Hepatocyte (in vitro differentiated cells): ENCODE results near the gene LDLR. TPM values are rescaled to one million over a fixed set of nuclear protein-coding genes. Genes with fewer than 3 reads are reported as not detected.

Experiments used
- DNase-seq: peaks from one replicate; pipeline ENCODE4 v3.0.0-alpha.2; 2016; ENCODE audit warnings: low spot score
- H2AFZ ChIP-seq: fragments of 200-600 bp; sonication (generic); 2 replicates; pipeline ENCODE4 v1.6.0; 2016; ENCODE audit warnings: antibody characterized with exemption, mild to moderate bottlenecking
- H3K27ac ChIP-seq: fragments of 200-600 bp; sonication (generic); 2 replicates; pipeline ENCODE4 v1.5.1; 2016; ENCODE audit warnings: mild to moderate bottlenecking
- H3K27me3 ChIP-seq: fragments of 200-600 bp; sonication (generic); 2 replicates; pipeline ENCODE4 v1.6.1; 2016
- H3K36me3 ChIP-seq: fragments of 200-600 bp; sonication (generic); replicated peaks from 2 replicates; pipeline ENCODE4 v1.5.1; 2016; ENCODE audit warnings: low read depth; ENCODE audit not compliant: insufficient read depth
- H3K4me1 ChIP-seq: fragments of 200-600 bp; sonication (generic); 2 replicates; pipeline ENCODE4 v1.5.1; 2016; ENCODE audit warnings: mild to moderate bottlenecking, moderate library complexity; ENCODE audit not compliant: insufficient read depth
- H3K4me2 ChIP-seq: fragments of 200-600 bp; sonication (generic); 2 replicates; pipeline ENCODE4 v1.6.0; 2016
- H3K4me3 ChIP-seq: fragments of 200-600 bp; sonication (generic); 2 replicates; pipeline ENCODE4 v1.5.1; 2016; ENCODE audit warnings: mild to moderate bottlenecking
- H3K79me2 ChIP-seq: fragments of 200-600 bp; sonication (generic); 2 replicates; pipeline ENCODE4 v1.6.0; 2017; ENCODE audit warnings: mild to moderate bottlenecking
- H3K9me2 ChIP-seq: fragments of 200-600 bp; sonication (generic); replicated peaks from 2 replicates; pipeline ENCODE4 v1.6.0; 2017; ENCODE audit warnings: mild to moderate bottlenecking; ENCODE audit not compliant: insufficient read depth
- H3K9me3 ChIP-seq: fragments of 200-600 bp; sonication (generic); 2 replicates; pipeline ENCODE4 v1.5.1; 2016; ENCODE audit warnings: low read depth, mild to moderate bottlenecking
- H4K20me1 ChIP-seq: fragments of 200-600 bp; sonication (generic); 2 replicates; pipeline ENCODE4 v1.6.0; 2016; ENCODE audit warnings: mild to moderate bottlenecking; ENCODE audit not compliant: insufficient read depth, poor library complexity, severe bottlenecking
- EZH2 ChIP-seq: fragments of 200-600 bp; sonication (generic); IDR thresholded peaks from 2 replicates; pipeline ENCODE4 v1.6.1; 2016; ENCODE audit warnings: antibody characterized with exemption, mild to moderate bottlenecking, borderline replicate concordance
- EZH2phosphoT487 ChIP-seq: fragments of 200-600 bp; sonication (generic); IDR thresholded peaks from one replicate; pipeline ENCODE4 v1.6.1; 2018; ENCODE audit warnings: antibody characterized with exemption, mild to moderate bottlenecking, low read depth, moderate library complexity; ENCODE audit not compliant: unreplicated experiment, severe bottlenecking
- WGBS: methylation state at CpG from one replicate; pipeline ENCODE4 v1.1.6; 2016; ENCODE audit warnings: low lambda C conversion rate; ENCODE audit errors: missing lambda C conversion rate; 5-methylcytosine and 5-hydroxymethylcytosine counted together
- polyA plus RNA-seq: library from polyadenylated mRNA; unstranded; fragments of >200 nt; fragmentation: Nextera tagmentation; extraction: Ambion mirVana; gene quantifications from 2 replicates; pipeline ENCODE4 v1.2.1, GENCODE V29; 2016
- total RNA-seq: library from RNA; depleted of rRNA; stranded (reverse); fragments of >200 nt; gene quantifications from 2 replicates; pipeline ENCODE4 v1.2.3, GENCODE V29; 2014
- TF ChIP-seq, protein P1 (sequence below): fragments of 200-600 bp; sonication (generic); IDR thresholded peaks from 2 replicates; pipeline ENCODE4 v1.5.1; 2016; ENCODE audit warnings: antibody characterized with exemption, mild to moderate bottlenecking; ENCODE audit not compliant: poor library complexity

LDLR gene
- total and polyA plus RNA-seq, 2 experiments from 2014 or later: 123 to 126 TPM

GRCh38 chr19:11125994-11126685 is 36.9 kb downstream of the LDLR start:
- Histone ChIP-seq H4K20me1 (peaks cover 24% of the 10 kb centered on the region), H3K36me3 (peaks cover 10% of the 10 kb centered on the region), H3K4me2 (no peak overlapping the region), H2AFZ (no peak overlapping the region), H3K4me3 (no peak overlapping the region), H3K27ac (no peak overlapping the region), H3K79me2 (peaks cover 3% of the 10 kb centered on the region), H3K4me1 (no peaks in the 10 kb centered on the region), H3K27me3 (no peaks in the 10 kb centered on the region), H3K9me3 (no peaks in the 10 kb centered on the region), H3K9me2 (no peaks in the 10 kb centered on the region)
- WGBS: 70% methylated on average over 11 of the region's 11 CpGs
- DNase-seq: peak; percentile 86
- TF ChIP-seq, protein P1, sequence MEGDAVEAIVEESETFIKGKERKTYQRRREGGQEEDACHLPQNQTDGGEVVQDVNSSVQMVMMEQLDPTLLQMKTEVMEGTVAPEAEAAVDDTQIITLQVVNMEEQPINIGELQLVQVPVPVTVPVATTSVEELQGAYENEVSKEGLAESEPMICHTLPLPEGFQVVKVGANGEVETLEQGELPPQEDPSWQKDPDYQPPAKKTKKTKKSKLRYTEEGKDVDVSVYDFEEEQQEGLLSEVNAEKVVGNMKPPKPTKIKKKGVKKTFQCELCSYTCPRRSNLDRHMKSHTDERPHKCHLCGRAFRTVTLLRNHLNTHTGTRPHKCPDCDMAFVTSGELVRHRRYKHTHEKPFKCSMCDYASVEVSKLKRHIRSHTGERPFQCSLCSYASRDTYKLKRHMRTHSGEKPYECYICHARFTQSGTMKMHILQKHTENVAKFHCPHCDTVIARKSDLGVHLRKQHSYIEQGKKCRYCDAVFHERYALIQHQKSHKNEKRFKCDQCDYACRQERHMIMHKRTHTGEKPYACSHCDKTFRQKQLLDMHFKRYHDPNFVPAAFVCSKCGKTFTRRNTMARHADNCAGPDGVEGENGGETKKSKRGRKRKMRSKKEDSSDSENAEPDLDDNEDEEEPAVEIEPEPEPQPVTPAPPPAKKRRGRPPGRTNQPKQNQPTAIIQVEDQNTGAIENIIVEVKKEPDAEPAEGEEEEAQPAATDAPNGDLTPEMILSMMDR: peak; percentile 82
- no peak for TF ChIP-seq EZH2

- no peak for DNase-seq
- Histone ChIP-seq H3K4me3 (no peak overlapping the region), H3K4me1 (no peaks in the 10 kb centered on the region), H3K27ac (no peak overlapping the region), H3K4me2 (no peak overlapping the region), H2AFZ (no peak overlapping the region), H4K20me1 (peaks cover 19% of the 10 kb centered on the region), H3K9me3 (no peaks in the 10 kb centered on the region), H3K27me3 (no peaks in the 10 kb centered on the region), H3K9me2 (no peaks in the 10 kb centered on the region), H3K79me2 (peaks cover 3% of the 10 kb centered on the region), H3K36me3 (peaks cover 10% of the 10 kb centered on the region)
- TF ChIP-seq EZH2 (no peak), EZH2phosphoT487 (no peak)
- TF ChIP-seq, protein P1: no peak
- 92% methylated on average over 15 of the region's 15 CpGs for WGBS
Measured at GRCh38 chr19:11127905-11128304, 38.6 kb downstream of the LDLR start.

DNA sequence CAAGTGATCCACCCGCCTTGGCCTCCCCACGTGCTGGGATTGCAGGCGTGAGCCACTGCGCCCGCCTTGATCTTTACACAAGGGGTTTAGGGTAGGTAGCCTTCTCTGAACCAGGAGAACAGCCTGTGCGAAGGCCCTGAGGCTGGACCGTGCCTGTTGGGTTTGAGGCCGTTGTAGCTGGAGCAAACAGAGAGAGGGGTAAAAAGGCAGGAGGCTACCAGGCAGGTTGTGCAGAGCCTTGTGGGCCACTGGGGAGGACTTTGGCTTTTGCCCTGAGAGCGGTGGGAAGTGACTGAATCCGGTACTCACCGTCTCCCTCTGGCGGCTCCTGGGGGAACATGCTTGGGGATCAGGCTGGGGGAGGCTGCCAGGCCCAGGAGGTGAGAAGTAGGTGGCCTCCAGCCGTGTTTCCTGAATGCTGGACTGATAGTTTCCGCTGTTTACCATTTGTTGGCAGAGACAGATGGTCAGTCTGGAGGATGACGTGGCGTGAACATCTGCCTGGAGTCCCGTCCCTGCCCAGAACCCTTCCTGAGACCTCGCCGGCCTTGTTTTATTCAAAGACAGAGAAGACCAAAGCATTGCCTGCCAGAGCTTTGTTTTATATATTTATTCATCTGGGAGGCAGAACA is 41.7 kb downstream of the LDLR start:
- Histone ChIP-seq H3K4me2 (no peak overlapping the region), H3K36me3 (peaks cover 4% of the 10 kb centered on the region), H3K9me2 (no peaks in the 10 kb centered on the region), H3K9me3 (no peaks in the 10 kb centered on the region), H4K20me1 (peaks cover 6% of the 10 kb centered on the region), H3K79me2 (peaks cover 3% of the 10 kb centered on the region), H2AFZ (no peak overlapping the region), H3K27me3 (no peaks in the 10 kb centered on the region), H3K4me3 (no peak overlapping the region), H3K4me1 (no peaks in the 10 kb centered on the region), H3K27ac (peak overlapping the region; percentile 55)
- TF ChIP-seq, protein P1: peak; percentile 57
- no peak for TF ChIP-seq EZH2phosphoT487
- no peak for TF ChIP-seq EZH2
- peak; percentile 85 for DNase-seq
- 69% methylated on average over 19 of the region's 19 CpGs for WGBS
